Stimulated activated CD4-positive, alpha-beta T cell treated with anti-CD3 and anti-CD28 coated beads, Interleukin-15, amount 100 ng/mL, for 1 hour (primary cell): ENCODE results near the gene SLC39A11.

Source experiments
- DNase-seq, 2 donors: peaks; one replicate each; pipeline ENCODE4 v3.0.0-alpha.2; 2020; ENCODE audit warnings: low read depth in 1 of 2, low spot score in 1 of 2

SLC39A11 gene

GRCh38 chr17:72978593-72979218, 113.8 kb downstream of the SLC39A11 start:
- no peak for DNase-seq

GRCh38 chr17:72977771-72978417, 114.6 kb downstream of the SLC39A11 start:
- DNase-seq = no peak

GRCh38 chr17:72976971-72977770, 115.3 kb downstream of the SLC39A11 start:
- DNase-seq = no peak

- DNase-seq = no peak
These were observed 117.0 kb downstream of the SLC39A11 start for GRCh38 chr17:72975509-72975908.

GRCh38 chr17:72974605-72975232, 117.8 kb downstream of the SLC39A11 start:
- no peak for DNase-seq

GRCh38 chr17:72972263-72972951, 120.1 kb downstream of the SLC39A11 start:
- DNase-seq = no peak

GRCh38 chr17:72971226-72971880, 121.1 kb downstream of the SLC39A11 start:
- no peak for DNase-seq

- no peak for DNase-seq
These were observed 121.7 kb downstream of the SLC39A11 start for GRCh38 chr17:72970797-72971196.

- no peak for DNase-seq
These were observed 122.2 kb downstream of the SLC39A11 start for GRCh38 chr17:72970246-72970645.

- DNase-seq = no peak
These were observed 123.1 kb downstream of the SLC39A11 start for GRCh38 chr17:72969293-72969906.

GRCh38 chr17:72968798-72969197, 123.7 kb downstream of the SLC39A11 start:
- DNase-seq = no peak

- DNase-seq = no peak
These were observed 124.4 kb downstream of the SLC39A11 start for GRCh38 chr17:72967977-72968585.

GRCh38 chr17:72967277-72967970, 125.1 kb downstream of the SLC39A11 start:
- DNase-seq = no peak

GRCh38 chr17:72962106-72962505, 130.4 kb downstream of the SLC39A11 start:
- DNase-seq = no peak

- DNase-seq = no peak
These were observed 136.9 kb downstream of the SLC39A11 start for GRCh38 chr17:72955391-72956140.

GRCh38 chr17:72954579-72954978, 137.9 kb downstream of the SLC39A11 start:
- no peak for DNase-seq

- DNase-seq = no peak
These were observed 138.9 kb downstream of the SLC39A11 start for GRCh38 chr17:72953621-72954020.

GRCh38 chr17:72952641-72953315, 139.7 kb downstream of the SLC39A11 start:
- no peak for DNase-seq
